HG02981 (cell line): ENCODE results near the gene FMNL1.
"Not testable (repeated sequence)": the region's sequence is repeated elsewhere in the genome, so short reads cannot be mapped to it uniquely, and the experiment has no call there.

Source experiments
- ATAC-seq: cut with Tn5 transposase; IDR thresholded peaks from one replicate; pipeline ENCODE4 v1.9.1; 2021; ENCODE audit warnings: mild to moderate bottlenecking, moderate library complexity; ENCODE audit not compliant: unreplicated experiment

The FMNL1 gene

GRCh38 chr17:45234641-45235415 is 13.1 kb downstream of the FMNL1 start:
- no peak for ATAC-seq

GRCh38 chr17:45235416-45236281 is 14.0 kb downstream of the FMNL1 start:
- no peak for ATAC-seq

- ATAC-seq, result no peak
Observed at GRCh38 chr17:45236282-45236606, 14.6 kb downstream of the FMNL1 start.

GRCh38 chr17:45237686-45238085 is 16.0 kb downstream of the FMNL1 start:
- no peak for ATAC-seq

- no peak for ATAC-seq
Observed at GRCh38 chr17:45238155-45238774, 16.6 kb downstream of the FMNL1 start.

GRCh38 chr17:45240905-45241327 is 19.2 kb downstream of the FMNL1 start:
- ATAC-seq, result no peak

GRCh38 chr17:45241328-45242028 is 19.8 kb downstream of the FMNL1 start:
- no peak for ATAC-seq

- ATAC-seq, result no peak
Observed at GRCh38 chr17:45242029-45242414, 20.3 kb downstream of the FMNL1 start.

GRCh38 chr17:45243750-45244149 is 22.1 kb downstream of the FMNL1 start:
- ATAC-seq, result no peak

- no peak for ATAC-seq
Observed at GRCh38 chr17:45244725-45245656, 23.3 kb downstream of the FMNL1 start.

GRCh38 chr17:45246338-45246737 is 24.7 kb downstream of the FMNL1 start:
- no peak for ATAC-seq

GRCh38 chr17:45246861-45247428 is 25.3 kb downstream of the FMNL1 start:
- ATAC-seq, result no peak

- peak; percentile 80 for ATAC-seq
Observed at GRCh38 chr17:45247429-45248131, 25.9 kb downstream of the FMNL1 start.

- ATAC-seq, result peak; percentile 59
Observed at GRCh38 chr17:45248132-45248957, 26.7 kb downstream of the FMNL1 start.

- no peak for ATAC-seq
Observed at GRCh38 chr17:45251931-45252330, 30.2 kb downstream of the FMNL1 start.

GRCh38 chr17:45253237-45253636 is 31.6 kb downstream of the FMNL1 start:
- ATAC-seq, result not testable (repeated sequence)

- no peak for ATAC-seq
Observed at GRCh38 chr17:45253879-45254278, 32.2 kb downstream of the FMNL1 start.

GRCh38 chr17:45255358-45255757 is 33.7 kb downstream of the FMNL1 start:
- ATAC-seq, result no peak
